OCI-LY1 (cell line): ENCODE data around the gene BACH2.
"Not testable (repeated sequence)": the region's sequence is repeated elsewhere in the genome, so short reads cannot be mapped to it uniquely, and the experiment has no call there.

ENCODE experiments used
- EZH2 ChIP-seq: fragments of 200-600 bp; sonication (generic), shearing (Covaris generic); IDR thresholded peaks from 2 replicates; pipeline ENCODE4 v1.8.0; 2017; ENCODE audit warnings: borderline replicate concordance, mixed run types, mild to moderate bottlenecking, antibody characterized with exemption, low read length, moderate library complexity, mixed read lengths
- TF ChIP-seq, protein P1 (sequence below): fragments of 200-600 bp; sonication (generic), shearing (Covaris generic); IDR thresholded peaks from 2 replicates; pipeline ENCODE4 v1.5.1; 2017; ENCODE audit warnings: mild to moderate bottlenecking, antibody characterized with exemption, low read length, moderate library complexity, mixed read lengths

DNA sequence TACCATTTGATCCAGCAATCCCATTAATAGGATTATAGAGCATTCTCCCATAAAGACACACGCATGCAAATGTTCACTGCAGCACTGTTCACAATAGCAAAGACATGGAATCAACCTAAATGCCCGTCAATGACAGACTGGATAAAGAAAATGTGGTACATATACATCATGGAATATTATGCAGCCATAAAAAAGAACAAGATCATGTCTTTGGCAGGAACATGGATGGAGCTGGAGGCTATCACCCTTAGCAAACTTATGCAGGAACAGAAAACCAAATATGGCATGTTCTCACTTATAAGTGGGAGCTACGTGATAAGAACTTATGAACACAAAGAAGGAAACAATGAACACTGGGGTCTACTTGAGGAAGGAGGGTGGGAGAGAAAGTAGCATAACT lies 180.5 kb downstream of the BACH2 start:
- TF ChIP-seq, protein P1, sequence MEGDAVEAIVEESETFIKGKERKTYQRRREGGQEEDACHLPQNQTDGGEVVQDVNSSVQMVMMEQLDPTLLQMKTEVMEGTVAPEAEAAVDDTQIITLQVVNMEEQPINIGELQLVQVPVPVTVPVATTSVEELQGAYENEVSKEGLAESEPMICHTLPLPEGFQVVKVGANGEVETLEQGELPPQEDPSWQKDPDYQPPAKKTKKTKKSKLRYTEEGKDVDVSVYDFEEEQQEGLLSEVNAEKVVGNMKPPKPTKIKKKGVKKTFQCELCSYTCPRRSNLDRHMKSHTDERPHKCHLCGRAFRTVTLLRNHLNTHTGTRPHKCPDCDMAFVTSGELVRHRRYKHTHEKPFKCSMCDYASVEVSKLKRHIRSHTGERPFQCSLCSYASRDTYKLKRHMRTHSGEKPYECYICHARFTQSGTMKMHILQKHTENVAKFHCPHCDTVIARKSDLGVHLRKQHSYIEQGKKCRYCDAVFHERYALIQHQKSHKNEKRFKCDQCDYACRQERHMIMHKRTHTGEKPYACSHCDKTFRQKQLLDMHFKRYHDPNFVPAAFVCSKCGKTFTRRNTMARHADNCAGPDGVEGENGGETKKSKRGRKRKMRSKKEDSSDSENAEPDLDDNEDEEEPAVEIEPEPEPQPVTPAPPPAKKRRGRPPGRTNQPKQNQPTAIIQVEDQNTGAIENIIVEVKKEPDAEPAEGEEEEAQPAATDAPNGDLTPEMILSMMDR: not testable (repeated sequence)
- TF ChIP-seq EZH2: not testable (repeated sequence)
